Activated T-cell treated with anti-CD3 and anti-CD28 coated beads, Interleukin-2, amount 50 U/mL, for 72 hours (primary cell): ENCODE results near the gene FGD2. TPM values are rescaled to one million over a fixed set of nuclear protein-coding genes. Genes with fewer than 3 reads are reported as not detected.

Experiments used
- ATAC-seq, 2 donors: fragments of 150-1000 bp; cut with Tn5 transposase; replicated peaks in 1 of 2; 2 replicates each; pipeline ENCODE4 v1.10.0; 2021; ENCODE audit warnings: moderate library complexity in 2 of 2, mild to moderate bottlenecking in 1 of 2
- DNase-seq, 2 donors: peaks; one replicate each; pipeline ENCODE4 v3.0.0; 2021 to 2022; ENCODE audit warnings: mixed read lengths in 1 of 2
- H3K27ac Mint-ChIP-seq: one replicate; pipeline ENCODE4 v1.8.0; 2022; ENCODE audit warnings: mild to moderate bottlenecking, moderate library complexity, mixed read lengths
- H3K27me3 Mint-ChIP-seq: one replicate; pipeline ENCODE4 v1.8.0; 2022; ENCODE audit warnings: low read depth, mixed read lengths
- H3K36me3 Mint-ChIP-seq, 2 donors: one replicate each; pipeline ENCODE4 v1.8.0; 2022; ENCODE audit warnings: mixed read lengths in 2 of 2, mild to moderate bottlenecking in 1 of 2; ENCODE audit not compliant: insufficient read depth in 2 of 2
- H3K4me1 Mint-ChIP-seq: one replicate; pipeline ENCODE4 v1.8.0; 2022; ENCODE audit warnings: low read depth, mixed read lengths
- H3K4me3 Mint-ChIP-seq, 2 donors: one replicate each; pipeline ENCODE4 v1.8.0; 2022; ENCODE audit warnings: mild to moderate bottlenecking in 2 of 2, mixed read lengths in 2 of 2, moderate library complexity in 2 of 2
- H3K9me3 Mint-ChIP-seq, 2 donors: one replicate each; pipeline ENCODE4 v1.8.0; 2022; ENCODE audit warnings: mixed read lengths in 2 of 2
- total RNA-seq, 2 donors: library from RNA; stranded (reverse); gene quantifications; one replicate each; pipeline ENCODE4 v1.2.3, GENCODE V29; 2022

The FGD2 gene
- total RNA-seq, 2 donors from 2014 or later, result 1.4 to 3.2 TPM

- peak in 1 of 2 donors; percentile 30 for DNase-seq
- Mint-ChIP-seq H3K4me1 (peaks cover 30% of the 10 kb centered on the region), H3K36me3 (peaks cover 8 to 11% of the 10 kb centered on the region in 2 donors)
Observed at GRCh38 chr6:36967301-36967700, 38.2 kb upstream of the FGD2 start.

DNA sequence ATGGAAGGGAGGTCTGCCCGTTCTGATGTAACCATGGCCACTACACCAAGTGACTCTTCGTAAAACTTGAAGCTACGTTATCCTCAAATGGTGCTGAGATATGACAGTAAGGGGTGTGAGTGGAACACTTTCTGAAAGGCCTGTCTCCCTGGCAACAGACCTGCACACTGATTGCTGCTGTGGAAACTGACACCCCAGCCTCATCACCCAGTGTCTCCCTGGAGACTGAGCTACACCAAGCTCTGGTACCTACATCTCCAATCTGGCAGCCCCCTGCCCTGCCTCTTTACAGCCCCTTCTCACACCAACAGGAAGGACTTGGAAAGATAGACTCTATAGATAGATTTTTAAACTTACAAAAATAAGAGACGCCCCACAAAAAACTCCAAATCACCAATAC lies 37.7 kb upstream of the FGD2 start:
- Mint-ChIP-seq H3K9me3 (no peaks in the 10 kb centered on the region), H3K27ac (no peak overlapping the region), H3K4me3 (no peak overlapping the region), H3K36me3 (peaks cover 8 to 14% of the 10 kb centered on the region in 2 donors), H3K4me1 (peaks cover 25% of the 10 kb centered on the region), H3K27me3 (no peaks in the 10 kb centered on the region)
- DNase-seq, result no peak
- ATAC-seq, result peak in 1 of 2 donors; percentile 22

More at GRCh38 chr6:36967301-36967700, 38.2 kb upstream of the FGD2 start:
- ATAC-seq, result peak; percentile 9 to 28
- no peaks in the 10 kb centered on the region for H3K9me3 Mint-ChIP-seq
- H3K27ac Mint-ChIP-seq, result peak overlapping the region; percentile 3
- no peak overlapping the region for H3K4me3 Mint-ChIP-seq
- H3K27me3 Mint-ChIP-seq, result no peaks in the 10 kb centered on the region

DNA sequence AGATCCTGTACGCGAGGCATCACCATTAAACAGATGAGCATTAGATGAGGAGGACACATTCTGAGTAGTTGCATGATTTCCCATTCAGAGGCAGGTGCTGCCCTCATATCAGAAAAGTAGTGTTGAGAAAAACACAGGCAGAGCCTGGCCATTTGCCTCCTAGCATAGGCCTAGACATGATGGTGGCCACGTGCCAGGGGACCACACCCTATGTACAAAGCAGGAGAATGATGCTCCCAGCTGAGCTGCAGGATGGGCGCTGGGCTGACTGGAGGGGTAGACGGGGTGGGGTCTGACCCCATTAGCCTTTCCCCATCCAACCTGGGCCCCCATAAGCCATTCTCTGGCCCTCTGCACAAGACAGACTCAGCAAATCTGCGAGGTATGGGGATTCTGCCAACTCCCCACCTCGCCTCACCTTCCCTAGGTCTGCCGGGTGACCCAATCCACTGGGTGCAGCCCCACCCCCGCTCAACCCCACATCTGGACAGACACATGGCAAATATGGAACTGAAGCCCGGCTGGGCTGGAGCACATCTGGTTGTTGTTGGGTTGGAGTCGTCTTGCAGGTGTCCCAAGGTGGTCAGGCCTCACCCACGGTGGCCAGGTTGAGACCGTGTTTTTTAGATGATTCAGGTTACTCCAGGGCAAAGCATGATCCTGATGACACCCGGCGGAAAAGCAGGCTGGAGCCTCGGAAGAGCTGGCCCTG lies 37.0 kb upstream of the FGD2 start:
- Mint-ChIP-seq H3K9me3 (no peaks in the 10 kb centered on the region), H3K4me3 (no peak overlapping the region), H3K27me3 (no peaks in the 10 kb centered on the region), H3K36me3 (peaks cover 8 to 17% of the 10 kb centered on the region in 2 donors), H3K27ac (no peak overlapping the region), H3K4me1 (peaks cover 19% of the 10 kb centered on the region)
- no peak for DNase-seq
- no peak for ATAC-seq

GRCh38 chr6:36969240-36969691 lies 36.2 kb upstream of the FGD2 start:
- H3K27me3 Mint-ChIP-seq, result no peaks in the 10 kb centered on the region
- peaks cover 8 to 17% of the 10 kb centered on the region in 2 donors for H3K36me3 Mint-ChIP-seq
- no peak overlapping the region for H3K4me3 Mint-ChIP-seq
- H3K27ac Mint-ChIP-seq, result no peak overlapping the region
- no peak for ATAC-seq
- no peak for DNase-seq
- peaks cover 11% of the 10 kb centered on the region for H3K4me1 Mint-ChIP-seq
- no peaks in the 10 kb centered on the region for H3K9me3 Mint-ChIP-seq

- ATAC-seq, result no peak
- peak overlapping the region; percentile 48 for H3K27ac Mint-ChIP-seq
- H3K27me3 Mint-ChIP-seq, result no peaks in the 10 kb centered on the region
- H3K9me3 Mint-ChIP-seq, result no peaks in the 10 kb centered on the region
- DNase-seq, result no peak
- peaks cover 8 to 17% of the 10 kb centered on the region in 2 donors for H3K36me3 Mint-ChIP-seq
- H3K4me1 Mint-ChIP-seq, result peaks cover 4% of the 10 kb centered on the region
- no peak overlapping the region for H3K4me3 Mint-ChIP-seq
Observed at GRCh38 chr6:36969988-36970891, 35.2 kb upstream of the FGD2 start.

GRCh38 chr6:36970892-36971842 lies 34.3 kb upstream of the FGD2 start:
- H3K4me3 Mint-ChIP-seq, result no peak overlapping the region
- H3K9me3 Mint-ChIP-seq, result no peaks in the 10 kb centered on the region

DNA sequence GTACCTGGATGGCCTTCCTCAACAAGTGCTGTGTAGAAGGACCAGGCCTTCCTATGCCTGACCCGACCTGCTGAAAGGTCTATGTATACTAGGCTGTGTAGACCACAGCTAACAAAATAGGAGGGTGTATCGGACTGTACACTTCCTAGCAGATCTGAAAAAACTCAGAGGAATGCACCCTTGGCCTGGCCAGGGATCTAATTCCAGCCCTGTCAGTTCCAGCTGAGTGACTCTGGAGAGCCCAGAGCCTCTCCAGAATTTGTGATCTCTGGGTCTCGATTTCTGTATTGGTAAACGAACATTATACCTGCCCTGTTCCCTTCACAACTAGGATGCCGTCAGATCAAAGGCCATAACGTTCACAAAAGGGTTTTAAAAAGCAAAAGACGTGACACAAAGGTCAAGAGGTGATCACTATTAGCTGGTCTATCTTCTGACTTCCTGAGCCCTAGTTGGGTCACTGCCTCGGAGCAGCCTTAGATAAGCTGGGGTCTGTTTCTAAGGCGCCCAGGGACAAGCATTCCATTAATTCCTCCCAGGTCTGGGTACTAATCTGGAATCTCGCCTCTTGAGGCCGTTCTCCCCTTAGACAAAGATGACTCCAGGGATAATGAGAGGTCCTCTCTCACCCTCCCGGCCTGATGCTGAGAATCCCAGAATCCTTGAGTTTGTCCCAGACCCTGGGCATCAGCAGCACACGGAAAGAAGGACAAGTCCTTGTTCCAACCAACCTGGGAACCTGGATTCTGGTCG lies 33.4 kb upstream of the FGD2 start:
- peak overlapping the region; percentile 65 for H3K27ac Mint-ChIP-seq

More at GRCh38 chr6:36970892-36971842, 34.3 kb upstream of the FGD2 start:
- DNase-seq (no peak), ATAC-seq (no peak)
- no peaks in the 10 kb centered on the region for H3K4me1 Mint-ChIP-seq
- no peaks in the 10 kb centered on the region for H3K27me3 Mint-ChIP-seq
- peak overlapping the region; percentile 31 for H3K27ac Mint-ChIP-seq
- H3K36me3 Mint-ChIP-seq, result peaks cover 8 to 20% of the 10 kb centered on the region in 2 donors

GRCh38 chr6:36973190-36973589 lies 32.3 kb upstream of the FGD2 start:
- ATAC-seq (no peak), DNase-seq (no peak)
- no peaks in the 10 kb centered on the region for H3K9me3 Mint-ChIP-seq
- H3K36me3 Mint-ChIP-seq, result peaks cover 6 to 18% of the 10 kb centered on the region in 2 donors
- H3K27me3 Mint-ChIP-seq, result no peaks in the 10 kb centered on the region
- H3K4me3 Mint-ChIP-seq, result no peak overlapping the region
- H3K4me1 Mint-ChIP-seq, result no peaks in the 10 kb centered on the region
- no peak overlapping the region for H3K27ac Mint-ChIP-seq

More for the DNA sequence above, 33.4 kb upstream of the FGD2 start:
- Mint-ChIP-seq H3K9me3 (no peaks in the 10 kb centered on the region), H3K4me1 (no peaks in the 10 kb centered on the region), H3K27me3 (no peaks in the 10 kb centered on the region), H3K4me3 (no peak overlapping the region), H3K36me3 (peaks cover 8 to 20% of the 10 kb centered on the region in 2 donors)
- DNase-seq, result no peak
- no peak for ATAC-seq

DNA sequence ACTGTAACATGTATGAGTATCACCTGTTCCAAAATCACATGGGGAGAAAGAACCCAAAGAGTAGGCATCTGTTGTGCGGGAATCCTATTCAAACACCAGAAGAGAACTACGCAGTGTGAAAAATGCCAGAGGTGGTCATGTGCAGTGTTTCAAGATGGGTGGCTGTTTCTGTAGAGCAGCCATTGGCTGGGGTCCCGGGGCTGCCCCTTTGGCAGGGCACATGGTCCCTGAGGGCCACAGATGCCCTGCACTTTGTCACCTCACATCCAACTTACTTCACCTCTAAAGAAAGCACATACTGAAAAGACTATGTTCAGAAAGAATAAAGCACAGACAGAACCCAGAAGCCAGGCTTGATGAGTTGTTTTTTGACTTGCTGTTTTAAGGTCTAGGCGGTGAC lies 31.8 kb upstream of the FGD2 start:
- Mint-ChIP-seq H3K4me1 (no peaks in the 10 kb centered on the region), H3K27me3 (no peaks in the 10 kb centered on the region), H3K9me3 (no peaks in the 10 kb centered on the region), H3K27ac (no peak overlapping the region), H3K4me3 (no peak overlapping the region), H3K36me3 (peaks cover 6 to 19% of the 10 kb centered on the region in 2 donors)
- DNase-seq (no peak), ATAC-seq (no peak)

DNA sequence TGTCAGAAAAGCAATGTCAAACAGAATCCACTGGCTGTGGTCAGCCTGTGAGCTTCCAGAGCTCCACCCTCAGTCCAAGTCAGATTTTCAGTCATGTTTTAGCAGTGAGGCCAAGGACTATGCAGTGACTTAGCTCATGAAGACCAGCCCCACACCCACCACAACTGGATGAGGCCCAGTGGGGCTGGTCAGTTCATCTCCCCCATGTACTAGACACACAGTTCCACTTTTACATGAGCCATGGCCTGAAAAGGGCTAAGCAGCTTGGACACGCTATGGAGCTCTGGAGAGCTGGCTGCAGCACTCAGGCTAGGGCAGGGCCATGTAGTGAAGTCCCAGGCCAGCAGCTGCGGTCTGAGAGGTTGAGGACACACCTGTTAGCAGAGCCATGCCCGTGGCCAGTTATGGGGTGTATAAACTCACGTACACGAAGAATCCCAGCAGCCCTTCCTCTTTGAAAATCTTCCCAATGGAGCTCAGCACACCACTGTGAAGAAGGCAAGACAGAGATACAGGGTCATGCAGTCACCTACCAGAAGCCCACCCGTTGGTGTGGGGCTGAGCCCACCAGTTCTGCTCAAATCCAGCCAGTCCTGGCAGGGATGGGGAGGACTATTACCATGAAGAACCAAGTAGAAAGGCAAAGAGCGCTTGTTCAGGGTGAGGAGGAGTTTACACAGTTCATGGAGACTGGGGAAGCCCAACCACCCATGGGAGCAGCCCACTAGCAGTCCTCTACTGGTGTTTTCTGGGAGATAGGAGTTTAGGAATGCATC lies 30.0 kb upstream of the FGD2 start:
- Mint-ChIP-seq H3K9me3 (no peaks in the 10 kb centered on the region), H3K4me3 (no peak overlapping the region), H3K27me3 (no peaks in the 10 kb centered on the region), H3K36me3 (peaks cover 4 to 15% of the 10 kb centered on the region in 2 donors), H3K27ac (no peak overlapping the region), H3K4me1 (peaks cover 16% of the 10 kb centered on the region)
- DNase-seq (no peak), ATAC-seq (no peak)

GRCh38 chr6:36976007-36976264 lies 29.5 kb upstream of the FGD2 start:
- Mint-ChIP-seq H3K4me1 (peaks cover 21% of the 10 kb centered on the region), H3K9me3 (no peaks in the 10 kb centered on the region), H3K27ac (no peak overlapping the region), H3K4me3 (no peak overlapping the region), H3K27me3 (no peaks in the 10 kb centered on the region), H3K36me3 (peaks cover 4 to 17% of the 10 kb centered on the region in 2 donors)
- ATAC-seq (no peak), DNase-seq (no peak)
